Parathyroid adenoma (tissue), 2 donors: ENCODE results near the gene FANCB.

Experiments
- H2AFZ ChIP-seq: fragments of 300-600 bp; sonication (generic); one replicate; pipeline ENCODE4 v1.7.0; 2017; ENCODE audit warnings: antibody characterized with exemption, mild to moderate bottlenecking
- H3K27ac ChIP-seq: fragments of 300-600 bp; sonication (generic); one replicate; pipeline ENCODE4 v1.7.0; 2017
- H3K27me3 ChIP-seq: fragments of 300-600 bp; sonication (generic); one replicate; pipeline ENCODE4 v1.7.0; 2017; ENCODE audit warnings: low read length; ENCODE audit not compliant: control insufficient read depth, insufficient read depth
- H3K36me3 ChIP-seq: fragments of 300-600 bp; sonication (generic); one replicate; pipeline ENCODE4 v1.7.0; 2017; ENCODE audit warnings: low read length; ENCODE audit not compliant: control insufficient read depth, insufficient read depth
- H3K4me1 ChIP-seq: fragments of 300-600 bp; sonication (generic); one replicate; pipeline ENCODE4 v1.7.0; 2017; ENCODE audit warnings: control low read depth
- H3K4me2 ChIP-seq: fragments of 300-600 bp; sonication (generic); one replicate; pipeline ENCODE4 v1.7.0; 2017; ENCODE audit warnings: low read length
- H3K4me3 ChIP-seq: fragments of 300-600 bp; sonication (generic); one replicate; pipeline ENCODE4 v1.7.0; 2017; ENCODE audit warnings: low read depth, low read length
- H3K79me2 ChIP-seq: fragments of 300-600 bp; sonication (generic); one replicate; pipeline ENCODE4 v1.7.0; 2017; ENCODE audit warnings: control low read depth
- H3K9ac ChIP-seq: fragments of 300-600 bp; sonication (generic); one replicate; pipeline ENCODE4 v1.7.0; 2017; ENCODE audit warnings: mild to moderate bottlenecking
- H3K9me3 ChIP-seq: fragments of 300-600 bp; sonication (generic); one replicate; pipeline ENCODE4 v1.7.0; 2017; ENCODE audit warnings: low read length; ENCODE audit not compliant: control insufficient read depth
- CTCF ChIP-seq: fragments of 300-600 bp; sonication (generic); IDR thresholded peaks from one replicate; pipeline ENCODE4 v1.7.0; 2017; ENCODE audit warnings: antibody characterized with exemption, mild to moderate bottlenecking
- donor health status: primary hyperparathyroidism.

FANCB gene

GRCh38 chrX:14872851-14873675, at the start of gene FANCB, which contains the start of gene MOSPD2:
Gene FANCB, minus strand, starts transcription at chrX:14873069. Its CDS starts 7,559 bp downstream, at chrX:14865510.
Gene MOSPD2, plus strand, starts transcription at chrX:14873421. Its CDS starts 108 bp downstream, at chrX:14873529.
- peak within 1 kb of the TSS; percentile 90 for H2AFZ ChIP-seq
- TF ChIP-seq CTCF: no peak
- H3K27me3 ChIP-seq: no peaks in the 10 kb centered on the region

GRCh38 chrX:14922437-14922836, 49.6 kb upstream of the FANCB start:
- no peak overlapping the region for H3K4me2 ChIP-seq
- H3K27ac ChIP-seq: no peak overlapping the region
- no peak overlapping the region for H2AFZ ChIP-seq
- no peak overlapping the region for H3K4me3 ChIP-seq
- H3K79me2 ChIP-seq: no peaks in the 10 kb centered on the region
- no peaks in the 10 kb centered on the region for H3K4me1 ChIP-seq
- H3K36me3 ChIP-seq: no peaks in the 10 kb centered on the region
- H3K9ac ChIP-seq: no peak overlapping the region
- no peak for TF ChIP-seq CTCF
- H3K9me3 ChIP-seq: no peaks in the 10 kb centered on the region
- no peaks in the 10 kb centered on the region for H3K27me3 ChIP-seq

More at GRCh38 chrX:14872851-14873675, at the start of gene FANCB, which contains the start of gene MOSPD2:
- Histone ChIP-seq H3K4me2 (peak within 1 kb of the TSS; percentile 80), H3K27ac (peak within 1 kb of the TSS; percentile 72), H3K9ac (peak within 1 kb of the TSS; percentile 67), H3K9me3 (no peaks in the 10 kb centered on the region), H3K36me3 (no peaks in the 10 kb centered on the region), H3K79me2 (no peaks in the 10 kb centered on the region), H3K4me3 (peak within 1 kb of the TSS; percentile 78), H3K4me1 (no peaks in the 10 kb centered on the region)

- Histone ChIP-seq H3K27me3 (no peaks in the 10 kb centered on the region), H3K9me3 (no peaks in the 10 kb centered on the region), H3K27ac (no peak overlapping the region), H3K4me2 (no peak overlapping the region), H3K79me2 (no peaks in the 10 kb centered on the region), H3K36me3 (no peaks in the 10 kb centered on the region), H3K9ac (no peak overlapping the region), H3K4me3 (no peak overlapping the region), H2AFZ (no peak overlapping the region), H3K4me1 (peaks cover 3% of the 10 kb centered on the region)
- TF ChIP-seq CTCF: no peak
Observed at GRCh38 chrX:14920196-14920595, 47.3 kb upstream of the FANCB start.

GRCh38 chrX:14919407-14919806, 46.5 kb upstream of the FANCB start:
- Histone ChIP-seq H3K4me2 (no peak overlapping the region), H3K9me3 (no peaks in the 10 kb centered on the region), H3K36me3 (no peaks in the 10 kb centered on the region), H3K4me3 (no peak overlapping the region), H2AFZ (no peak overlapping the region), H3K79me2 (no peaks in the 10 kb centered on the region), H3K4me1 (peaks cover 3% of the 10 kb centered on the region), H3K27ac (no peak overlapping the region), H3K9ac (no peak overlapping the region), H3K27me3 (no peaks in the 10 kb centered on the region)
- no peak for TF ChIP-seq CTCF
